HCT116 (cell line): Measurements from ENCODE around the gene CFAP61. TPM values are rescaled to one million over a fixed set of nuclear protein-coding genes. Genes with fewer than 3 reads are reported as not detected.

Source experiments
- ATAC-seq: fragments of 200-7000 bp; cut with Tn5 transposase; 2 replicates; pipeline ENCODE4 v1.9.1; 2020; ENCODE audit warnings: mild to moderate bottlenecking, moderate library complexity
- BruUV-seq: library from RNA; stranded (reverse); fragments of 400-500 nt; replicated peaks from 2 replicates; lab custom pipeline; 2021; lab: Mats Ljungman, UMichigan
- CTCF ChIA-PET: fragments of 300-600 bp; sonication (Branson Sonifier 250); formaldehyde crosslinking; loops from one replicate; lab custom pipeline; 2021; ENCODE audit warnings: antibody characterized with exemption; lab: Charles Lee
- POLR2A ChIA-PET: fragments of 300-600, 350-600 bp; sonication (Branson Sonifier 250); formaldehyde crosslinking; loops from one replicate; lab custom pipeline; 2021; ENCODE audit warnings: antibody characterized with exemption; lab: Charles Lee
- RAD21 ChIA-PET, 2 experiments: fragments of 300-600 bp; sonication (Branson Sonifier 250); formaldehyde crosslinking; loops; one replicate each; lab custom pipeline; 2023; ENCODE audit warnings: low total read pairs in 2 of 2; ENCODE audit not compliant: uncharacterized antibody in 2 of 2, unreplicated experiment in 2 of 2, low non-redundant PET in 1 of 2; lab: Charles Lee
- DNase-seq: peaks from one replicate; pipeline ENCODE4 v3.0.0-alpha.2; 2010; ENCODE audit warnings: low read depth, low spot score
- H2AFZ ChIP-seq: fragments of 200-600 bp; shearing (Covaris generic), sonication (generic); 2 replicates; pipeline ENCODE4 v1.6.1; 2017; ENCODE audit warnings: low read depth, mixed run types, mixed read lengths, antibody characterized with exemption, low read length; ENCODE audit not compliant: poor library complexity, severe bottlenecking
- H3K27ac ChIP-seq: 2 replicates; pipeline ENCODE4 v1.5.1; 2012; ENCODE audit warnings: low read depth, low read length
- H3K27me3 ChIP-seq: fragments of 200-600 bp; sonication (generic); 2 replicates; pipeline ENCODE4 v1.6.1; 2016; ENCODE audit warnings: mixed run types, low read length, mixed read lengths; ENCODE audit not compliant: insufficient read depth
- H3K36me3 ChIP-seq, 2 experiments: fragments of 200-500 bp in 1 of 2; fragments of 200-600 bp in 1 of 2; sonication (Bioruptor generic) in 1 of 2; sonication (generic) in 1 of 2; 2 replicates each; pipeline versions ENCODE4 v1.5.1 to v1.6.1; 2014 to 2016; ENCODE audit warnings: low read length in 2 of 2, inconsistent platforms in 1 of 2, mixed read lengths in 1 of 2, mixed run types in 1 of 2; ENCODE audit not compliant: insufficient read depth in 2 of 2, control insufficient read depth in 1 of 2
- H3K4me1 ChIP-seq, 2 experiments: fragments of 200-600 bp in 1 of 2; sonication (generic) in 1 of 2; 2 replicates each; pipeline versions ENCODE4 v1.5.1 to v1.6.1; 2012 to 2017; ENCODE audit warnings: low read length in 2 of 2, inconsistent platforms in 1 of 2, mild to moderate bottlenecking in 1 of 2, mixed read lengths in 1 of 2, mixed run types in 1 of 2, moderate library complexity in 1 of 2; ENCODE audit not compliant: insufficient read depth in 2 of 2, control insufficient read depth in 1 of 2
- H3K4me2 ChIP-seq: fragments of 200-600 bp; sonication (generic); 2 replicates; pipeline ENCODE4 v1.6.1; 2017; ENCODE audit warnings: mixed run types, low read length, mixed read lengths
- H3K4me3 ChIP-seq, 2 experiments: fragments of 200-600 bp in 1 of 2; sonication (generic) in 1 of 2; replicated peaks in 1 of 2; 2 replicates each; pipeline ENCODE4 v1.5.1; 2011 to 2016; ENCODE audit warnings: low read length in 2 of 2, control low read depth in 1 of 2, low read depth in 1 of 2, mild to moderate bottlenecking in 1 of 2, mixed read lengths in 1 of 2, mixed run types in 1 of 2
- H3K79me2 ChIP-seq: fragments of 200-600 bp; sonication (generic); 2 replicates; pipeline ENCODE4 v1.6.1; 2017; ENCODE audit warnings: mild to moderate bottlenecking, mixed run types, low read length, moderate library complexity, mixed read lengths; ENCODE audit not compliant: insufficient read depth
- H3K9ac ChIP-seq: fragments of 200-600 bp; sonication (generic); 2 replicates; pipeline ENCODE4 v1.6.1; 2016; ENCODE audit warnings: low read length, mixed read lengths
- H3K9me2 ChIP-seq: fragments of 200-600 bp; sonication (generic), shearing (Covaris generic); 2 replicates; pipeline ENCODE4 v1.6.1; 2017; ENCODE audit warnings: mixed run types, mild to moderate bottlenecking, moderate library complexity; ENCODE audit not compliant: insufficient read depth
- H3K9me3 ChIP-seq, 2 experiments: fragments of 200-500 bp in 1 of 2; fragments of 200-600 bp in 1 of 2; sonication (Bioruptor generic) in 1 of 2; sonication (generic) in 1 of 2; 2 replicates each; pipeline ENCODE4 v1.6.1; 2014 to 2017; ENCODE audit warnings: low read length in 2 of 2, mixed read lengths in 2 of 2, inconsistent platforms in 1 of 2, low read depth in 1 of 2, mild to moderate bottlenecking in 1 of 2, mixed run types in 1 of 2, moderate library complexity in 1 of 2; ENCODE audit not compliant: control insufficient read depth in 1 of 2, insufficient read depth in 1 of 2
- H4K20me1 ChIP-seq: fragments of 200-600 bp; sonication (generic), shearing (Covaris generic); 2 replicates; pipeline ENCODE4 v1.6.1; 2017; ENCODE audit warnings: mixed run types, mild to moderate bottlenecking, moderate library complexity; ENCODE audit not compliant: insufficient read depth
- CBX3 ChIP-seq: IDR thresholded peaks from 2 replicates; pipeline ENCODE4 v1.6.1; 2012; ENCODE audit warnings: low read depth
- EGR1 ChIP-seq: IDR thresholded peaks from 2 replicates; pipeline ENCODE4 v1.6.1; 2012; ENCODE audit warnings: low read depth
- ELF1 ChIP-seq: IDR thresholded peaks from 2 replicates; pipeline ENCODE4 v1.6.1; 2012; ENCODE audit warnings: low read depth, borderline replicate concordance
- EZH2 ChIP-seq: fragments of 200-600 bp; sonication (generic); IDR thresholded peaks from 2 replicates; pipeline ENCODE4 v1.6.1; 2017; ENCODE audit warnings: antibody characterized with exemption, mixed run types
- EZH2phosphoT487 ChIP-seq: fragments of 200-600 bp; IDR thresholded peaks from 2 replicates; pipeline ENCODE4 v1.6.1; 2018; ENCODE audit warnings: antibody characterized with exemption, borderline replicate concordance
- FOSL1 ChIP-seq: IDR thresholded peaks from 2 replicates; pipeline ENCODE4 v1.6.1; 2012; ENCODE audit warnings: low read depth
- JUND ChIP-seq: IDR thresholded peaks from 2 replicates; pipeline ENCODE4 v1.6.1; 2012
- POLR2A ChIP-seq: IDR thresholded peaks from 2 replicates; pipeline ENCODE4 v1.7.0; 2011; ENCODE audit warnings: borderline replicate concordance; ENCODE audit not compliant: insufficient read depth, insufficient read length; ENCODE audit errors: extremely low read depth
- POLR2AphosphoS5 ChIP-seq: IDR thresholded peaks from 2 replicates; pipeline ENCODE4 v1.6.1; 2011; ENCODE audit warnings: mild to moderate bottlenecking, low read depth, low read length, moderate library complexity
- RAD21 ChIP-seq: IDR thresholded peaks from 2 replicates; pipeline ENCODE4 v1.6.1; 2012; ENCODE audit warnings: low read depth, mild to moderate bottlenecking
- SIN3A ChIP-seq: IDR thresholded peaks from 2 replicates; pipeline ENCODE4 v1.6.1; 2012; ENCODE audit warnings: low read depth
- SP1 ChIP-seq: IDR thresholded peaks from 2 replicates; pipeline ENCODE4 v1.6.1; 2012; ENCODE audit warnings: low read depth
- SRF ChIP-seq: IDR thresholded peaks from 2 replicates; pipeline ENCODE4 v1.6.1; 2012; ENCODE audit warnings: low read depth
- TCF7L2 ChIP-seq: IDR thresholded peaks from 2 replicates; pipeline ENCODE4 v1.7.0; 2011; ENCODE audit warnings: borderline replicate concordance, inconsistent platforms; ENCODE audit not compliant: insufficient read depth, insufficient read length; ENCODE audit errors: extremely low read depth
- YY1 ChIP-seq: IDR thresholded peaks from 2 replicates; pipeline ENCODE4 v1.6.1; 2011; ENCODE audit warnings: low read length, low read depth, moderate library complexity, mild to moderate bottlenecking; ENCODE audit not compliant: insufficient replicate concordance; ENCODE audit errors: extremely low read depth
- ZFX ChIP-seq: fragments of 450-650 bp; IDR thresholded peaks from 2 replicates; pipeline ENCODE4 v1.6.1; 2017
- ZNF274 ChIP-seq: fragments of 200-500 bp; sonication (Bioruptor generic); IDR thresholded peaks from 2 replicates; pipeline ENCODE4 v1.6.1; 2014; ENCODE audit warnings: mild to moderate bottlenecking, low read depth, low read length, inconsistent platforms
- intact Hi-C: fragments of 100-400 bp; cut with micrococcal nuclease; formaldehyde crosslinking; loops from 2 replicates; pipeline ENCODE4 v1.10.0; 2022
- total RNA-seq: library from RNA; stranded (reverse); gene quantifications from one replicate; pipeline ENCODE4 v1.2.1, GENCODE V29; 2021; ENCODE audit not compliant: unreplicated experiment
- TF ChIP-seq, protein P1 (sequence below): IDR thresholded peaks from 2 replicates; pipeline ENCODE4 v1.6.1; 2012; ENCODE audit warnings: low read depth
- TF ChIP-seq, protein P2 (sequence below): IDR thresholded peaks from 2 replicates; pipeline ENCODE4 v1.6.1; 2011; ENCODE audit warnings: mild to moderate bottlenecking, low read length, moderate library complexity; ENCODE audit not compliant: insufficient replicate concordance; ENCODE audit errors: extremely low read depth

Gene CFAP61
- total RNA-seq, 1 experiment from 2014 or later, result 1.7 TPM

DNA sequence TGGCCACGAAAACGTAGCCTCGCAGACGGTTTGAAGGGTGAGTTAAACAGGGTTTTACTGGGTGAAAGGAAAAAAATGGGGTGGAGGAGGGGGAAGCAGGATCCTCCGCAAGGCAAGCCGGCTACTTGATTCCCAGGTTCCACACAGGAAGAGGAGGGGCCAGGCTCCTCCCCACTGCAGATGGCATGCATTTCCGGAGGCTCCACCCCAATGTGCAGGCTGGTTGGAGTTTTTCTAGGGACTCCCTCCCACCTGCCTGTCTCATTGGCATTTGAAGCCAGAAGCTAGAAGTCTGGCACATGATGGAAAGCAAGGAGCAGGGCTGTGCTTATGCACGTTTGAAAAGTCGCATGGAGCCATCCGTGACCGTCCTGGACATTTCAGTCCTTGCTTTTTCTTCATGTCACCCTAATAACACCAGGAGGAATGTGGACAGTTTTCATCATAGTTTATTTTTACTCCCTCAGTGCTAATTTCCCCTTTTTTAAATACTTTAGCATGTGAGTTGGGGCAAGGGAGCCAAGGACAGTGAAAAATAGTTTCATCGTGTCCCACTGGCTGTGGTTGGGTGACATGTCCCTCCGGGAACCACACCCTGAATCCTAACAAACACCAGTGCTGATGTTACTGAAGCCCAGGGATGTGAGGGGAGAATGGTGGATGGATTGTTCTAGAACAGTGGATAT lies 215.5 kb downstream of the CFAP61 start:
- no peaks in the 10 kb centered on the region for H3K27me3 ChIP-seq
- ChIA-PET RAD21 (no interaction called here), CTCF (no interaction called here), POLR2A (no interaction called here)
- ATAC-seq (peak; percentile 69), DNase-seq (no peak)
- H3K9me3 ChIP-seq, result no peaks in the 10 kb centered on the region
- no TSS peak for BruUV-seq
- no peaks in the 10 kb centered on the region for H3K36me3 ChIP-seq
- H3K9ac ChIP-seq, result no peak overlapping the region
- H3K4me3 ChIP-seq, result peak overlapping the region in 1 of 2 experiments; percentile 11; a peak in 1 of 4 replicates
- H3K9me2 ChIP-seq, result no peaks in the 10 kb centered on the region
- H3K27ac ChIP-seq, result no peak overlapping the region
- peak overlapping the region; percentile 21; the same call in 1 of the 2 replicates for H3K4me2 ChIP-seq
- 0 out of 4 replicates have a peak, but pooled peaks cover 0 to 7% of the 10 kb centered on the region in 2 experiments for H3K4me1 ChIP-seq
- no peak overlapping the region for H2AFZ ChIP-seq
- intact Hi-C loops, result no loop called here
- no peaks in the 10 kb centered on the region for H4K20me1 ChIP-seq
- no peak for TF ChIP-seq CBX3
- TF ChIP-seq YY1, result no peak
- TF ChIP-seq FOSL1, result no peak
- no peak for TF ChIP-seq ZNF274
- no peak for TF ChIP-seq POLR2A
- TF ChIP-seq TCF7L2, result no peak
- TF ChIP-seq EZH2, result no peak
- no peak for TF ChIP-seq SP1
- no peak for TF ChIP-seq RAD21
- TF ChIP-seq ZFX, result no peak
- TF ChIP-seq SRF, result no peak
- TF ChIP-seq, protein P1, sequence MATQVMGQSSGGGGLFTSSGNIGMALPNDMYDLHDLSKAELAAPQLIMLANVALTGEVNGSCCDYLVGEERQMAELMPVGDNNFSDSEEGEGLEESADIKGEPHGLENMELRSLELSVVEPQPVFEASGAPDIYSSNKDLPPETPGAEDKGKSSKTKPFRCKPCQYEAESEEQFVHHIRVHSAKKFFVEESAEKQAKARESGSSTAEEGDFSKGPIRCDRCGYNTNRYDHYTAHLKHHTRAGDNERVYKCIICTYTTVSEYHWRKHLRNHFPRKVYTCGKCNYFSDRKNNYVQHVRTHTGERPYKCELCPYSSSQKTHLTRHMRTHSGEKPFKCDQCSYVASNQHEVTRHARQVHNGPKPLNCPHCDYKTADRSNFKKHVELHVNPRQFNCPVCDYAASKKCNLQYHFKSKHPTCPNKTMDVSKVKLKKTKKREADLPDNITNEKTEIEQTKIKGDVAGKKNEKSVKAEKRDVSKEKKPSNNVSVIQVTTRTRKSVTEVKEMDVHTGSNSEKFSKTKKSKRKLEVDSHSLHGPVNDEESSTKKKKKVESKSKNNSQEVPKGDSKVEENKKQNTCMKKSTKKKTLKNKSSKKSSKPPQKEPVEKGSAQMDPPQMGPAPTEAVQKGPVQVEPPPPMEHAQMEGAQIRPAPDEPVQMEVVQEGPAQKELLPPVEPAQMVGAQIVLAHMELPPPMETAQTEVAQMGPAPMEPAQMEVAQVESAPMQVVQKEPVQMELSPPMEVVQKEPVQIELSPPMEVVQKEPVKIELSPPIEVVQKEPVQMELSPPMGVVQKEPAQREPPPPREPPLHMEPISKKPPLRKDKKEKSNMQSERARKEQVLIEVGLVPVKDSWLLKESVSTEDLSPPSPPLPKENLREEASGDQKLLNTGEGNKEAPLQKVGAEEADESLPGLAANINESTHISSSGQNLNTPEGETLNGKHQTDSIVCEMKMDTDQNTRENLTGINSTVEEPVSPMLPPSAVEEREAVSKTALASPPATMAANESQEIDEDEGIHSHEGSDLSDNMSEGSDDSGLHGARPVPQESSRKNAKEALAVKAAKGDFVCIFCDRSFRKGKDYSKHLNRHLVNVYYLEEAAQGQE, result no peak
- no peak for TF ChIP-seq EGR1
- TF ChIP-seq, protein P2, sequence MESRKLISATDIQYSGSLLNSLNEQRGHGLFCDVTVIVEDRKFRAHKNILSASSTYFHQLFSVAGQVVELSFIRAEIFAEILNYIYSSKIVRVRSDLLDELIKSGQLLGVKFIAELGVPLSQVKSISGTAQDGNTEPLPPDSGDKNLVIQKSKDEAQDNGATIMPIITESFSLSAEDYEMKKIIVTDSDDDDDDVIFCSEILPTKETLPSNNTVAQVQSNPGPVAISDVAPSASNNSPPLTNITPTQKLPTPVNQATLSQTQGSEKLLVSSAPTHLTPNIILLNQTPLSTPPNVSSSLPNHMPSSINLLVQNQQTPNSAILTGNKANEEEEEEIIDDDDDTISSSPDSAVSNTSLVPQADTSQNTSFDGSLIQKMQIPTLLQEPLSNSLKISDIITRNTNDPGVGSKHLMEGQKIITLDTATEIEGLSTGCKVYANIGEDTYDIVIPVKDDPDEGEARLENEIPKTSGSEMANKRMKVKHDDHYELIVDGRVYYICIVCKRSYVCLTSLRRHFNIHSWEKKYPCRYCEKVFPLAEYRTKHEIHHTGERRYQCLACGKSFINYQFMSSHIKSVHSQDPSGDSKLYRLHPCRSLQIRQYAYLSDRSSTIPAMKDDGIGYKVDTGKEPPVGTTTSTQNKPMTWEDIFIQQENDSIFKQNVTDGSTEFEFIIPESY, result no peak
- no peak for TF ChIP-seq SIN3A
- no peak for TF ChIP-seq JUND
- TF ChIP-seq EZH2phosphoT487, result no peak
- no peak for TF ChIP-seq ELF1
- TF ChIP-seq POLR2AphosphoS5, result no peak
- no peaks in the 10 kb centered on the region for H3K79me2 ChIP-seq
